PC-9 (cell line): ENCODE results near the gene OR51T1.

Experiments
- EZH2 ChIP-seq: fragments of 200-600 bp; sonication (generic); IDR thresholded peaks from 2 replicates; pipeline ENCODE4 v1.8.0; 2017; ENCODE audit warnings: antibody characterized with exemption, low read depth
- TF ChIP-seq, protein P1 (sequence below): fragments of 200-600 bp; sonication (generic); conservative IDR thresholded peaks from 2 replicates; pipeline ENCODE4 v1.6.1; 2017; ENCODE audit warnings: mixed run types, antibody characterized with exemption, mild to moderate bottlenecking, moderate library complexity

DNA sequence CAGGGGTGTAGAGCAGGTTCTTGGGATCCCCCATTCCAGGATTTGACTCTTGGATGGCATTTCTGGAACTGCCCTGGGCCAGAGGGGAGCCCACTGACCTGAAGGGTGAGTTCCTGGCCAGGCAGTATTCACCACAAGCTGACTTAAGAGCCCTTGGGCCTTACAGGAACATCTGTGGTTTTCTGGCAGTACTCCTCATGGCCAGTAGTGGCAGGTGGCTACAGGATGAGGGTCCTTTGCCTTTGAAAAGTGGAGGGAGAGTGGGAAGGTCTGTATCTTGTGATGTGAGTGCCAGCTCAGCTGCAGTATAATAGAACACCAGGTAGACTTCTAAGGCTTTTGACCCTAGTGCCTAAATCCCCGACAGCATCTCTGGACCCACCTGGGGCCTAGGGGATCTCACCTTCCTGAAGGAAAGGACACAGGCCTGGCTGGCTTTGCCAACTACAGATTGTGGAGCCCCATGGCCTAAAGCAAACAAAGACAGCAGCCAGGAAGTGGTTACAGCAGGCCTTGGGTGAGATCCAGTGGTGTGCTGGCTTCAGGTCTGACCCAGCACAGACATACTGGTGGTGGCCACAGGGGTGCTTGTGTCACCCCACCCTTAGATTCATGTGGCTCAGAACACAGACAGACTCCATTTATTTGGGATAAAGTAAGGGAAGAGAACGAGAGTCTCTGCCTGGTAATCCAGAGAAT is 41.7 kb upstream of the OR51T1 start:
- TF ChIP-seq, protein P1, sequence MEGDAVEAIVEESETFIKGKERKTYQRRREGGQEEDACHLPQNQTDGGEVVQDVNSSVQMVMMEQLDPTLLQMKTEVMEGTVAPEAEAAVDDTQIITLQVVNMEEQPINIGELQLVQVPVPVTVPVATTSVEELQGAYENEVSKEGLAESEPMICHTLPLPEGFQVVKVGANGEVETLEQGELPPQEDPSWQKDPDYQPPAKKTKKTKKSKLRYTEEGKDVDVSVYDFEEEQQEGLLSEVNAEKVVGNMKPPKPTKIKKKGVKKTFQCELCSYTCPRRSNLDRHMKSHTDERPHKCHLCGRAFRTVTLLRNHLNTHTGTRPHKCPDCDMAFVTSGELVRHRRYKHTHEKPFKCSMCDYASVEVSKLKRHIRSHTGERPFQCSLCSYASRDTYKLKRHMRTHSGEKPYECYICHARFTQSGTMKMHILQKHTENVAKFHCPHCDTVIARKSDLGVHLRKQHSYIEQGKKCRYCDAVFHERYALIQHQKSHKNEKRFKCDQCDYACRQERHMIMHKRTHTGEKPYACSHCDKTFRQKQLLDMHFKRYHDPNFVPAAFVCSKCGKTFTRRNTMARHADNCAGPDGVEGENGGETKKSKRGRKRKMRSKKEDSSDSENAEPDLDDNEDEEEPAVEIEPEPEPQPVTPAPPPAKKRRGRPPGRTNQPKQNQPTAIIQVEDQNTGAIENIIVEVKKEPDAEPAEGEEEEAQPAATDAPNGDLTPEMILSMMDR, result no peak
- TF ChIP-seq EZH2, result no peak
